Activated CD4-positive, alpha-beta T cell treated with anti-CD3 and anti-CD28 coated beads for 48 hours (primary cell): ENCODE measurements around the gene ARFGAP1.

Source experiments
- DNase-seq: peaks from one replicate; pipeline ENCODE4 v3.0.0-alpha.2; 2020

ARFGAP1 gene

DNA sequence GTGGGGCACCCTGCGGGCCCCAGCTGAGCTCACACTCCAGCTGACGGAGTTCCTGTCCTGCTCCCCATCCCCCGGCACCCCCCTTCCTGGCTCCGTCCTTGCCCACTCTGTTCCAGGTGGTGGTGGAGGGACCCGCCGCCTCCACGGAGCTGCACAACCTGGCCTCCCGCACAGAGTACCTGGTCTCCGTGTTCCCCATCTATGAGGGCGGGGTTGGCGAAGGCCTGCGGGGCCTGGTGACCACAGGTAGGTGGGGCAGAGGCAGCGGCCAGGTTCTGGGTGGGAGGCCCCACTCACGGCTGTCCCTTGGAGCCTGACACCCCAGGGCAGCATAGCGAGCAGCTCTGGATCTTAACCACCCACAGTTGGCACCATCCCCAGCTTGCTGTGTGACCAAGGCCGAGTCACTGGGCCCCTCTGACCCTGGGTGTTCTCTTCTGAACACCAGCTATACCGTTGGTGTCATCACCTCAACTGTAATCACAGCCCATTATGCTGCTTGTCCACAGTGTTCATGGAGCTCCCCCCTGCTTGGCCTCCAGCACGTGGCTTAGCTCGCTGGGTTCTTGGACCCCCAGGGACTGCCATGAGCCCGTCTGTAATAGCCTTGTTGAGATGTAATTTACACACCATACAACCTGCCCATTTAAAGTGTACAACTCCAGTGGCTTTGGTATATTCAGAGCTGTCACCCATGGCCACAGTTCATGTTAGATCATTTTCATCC, 37.8 kb downstream of the ARFGAP1 start:
- no peak for DNase-seq

DNA sequence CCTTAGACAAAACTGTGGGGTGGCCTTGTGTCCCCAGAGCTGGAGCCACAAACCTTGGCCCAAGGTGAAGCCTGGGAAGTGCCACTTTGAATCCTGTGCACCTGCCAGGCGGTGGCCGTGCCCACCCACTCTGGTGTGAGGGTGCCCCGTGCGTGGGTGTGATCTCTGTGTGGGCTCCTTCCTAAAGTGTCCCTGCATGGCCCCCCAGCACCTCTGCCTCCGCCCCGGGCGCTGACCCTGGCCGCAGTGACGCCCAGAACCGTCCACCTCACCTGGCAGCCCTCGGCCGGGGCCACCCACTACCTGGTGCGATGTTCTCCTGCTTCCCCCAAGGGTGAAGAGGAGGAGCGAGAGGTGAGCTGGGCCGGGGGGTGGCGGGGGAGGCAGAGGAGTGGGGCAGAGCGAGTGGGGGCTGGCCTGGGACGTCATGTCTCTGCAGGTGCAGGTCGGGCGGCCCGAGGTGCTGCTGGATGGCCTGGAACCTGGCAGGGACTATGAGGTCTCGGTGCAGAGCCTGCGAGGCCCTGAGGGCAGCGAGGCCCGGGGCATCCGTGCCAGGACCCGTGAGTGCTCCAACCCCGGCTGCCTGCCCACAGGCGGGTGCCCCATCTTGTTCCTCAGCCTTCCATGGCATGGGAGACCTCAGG, 38.7 kb downstream of the ARFGAP1 start:
- no peak for DNase-seq

DNA sequence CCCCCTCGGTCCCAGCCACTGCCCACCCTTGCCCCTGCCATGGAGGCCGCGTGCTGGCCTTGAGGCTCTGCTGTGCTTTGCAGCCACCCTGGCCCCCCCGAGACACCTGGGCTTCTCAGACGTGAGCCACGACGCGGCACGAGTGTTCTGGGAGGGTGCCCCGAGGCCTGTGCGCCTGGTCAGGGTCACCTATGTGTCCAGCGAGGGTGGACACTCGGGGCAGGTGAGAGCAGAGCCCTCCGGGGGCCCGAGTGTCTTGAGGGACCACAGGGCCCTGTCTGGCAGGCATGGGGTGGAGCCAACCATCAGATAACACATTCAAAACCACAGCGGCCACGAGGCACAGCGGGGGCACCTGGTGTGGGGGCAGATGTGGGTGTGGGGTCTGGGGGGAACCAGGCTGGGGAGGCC, 39.2 kb downstream of the ARFGAP1 start:
- DNase-seq, result no peak

DNA sequence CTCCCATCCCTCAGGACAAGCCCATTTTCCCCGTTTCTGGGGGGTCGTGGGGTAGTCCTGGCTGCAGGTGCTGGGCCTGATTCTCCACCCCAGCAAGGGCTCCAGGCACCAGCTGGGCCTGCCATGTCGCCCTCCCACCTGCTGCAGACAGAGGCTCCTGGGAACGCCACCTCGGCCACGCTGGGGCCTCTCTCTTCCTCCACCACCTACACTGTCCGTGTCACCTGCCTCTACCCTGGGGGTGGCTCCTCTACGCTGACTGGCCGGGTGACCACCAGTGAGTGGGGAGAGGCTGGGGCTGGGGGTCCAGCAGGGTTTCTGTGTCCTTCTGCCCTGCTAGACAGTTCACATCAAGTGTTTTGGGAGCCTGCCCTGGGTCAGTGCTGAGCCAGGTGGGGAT, 39.7 kb downstream of the ARFGAP1 start:
- no peak for DNase-seq

DNA sequence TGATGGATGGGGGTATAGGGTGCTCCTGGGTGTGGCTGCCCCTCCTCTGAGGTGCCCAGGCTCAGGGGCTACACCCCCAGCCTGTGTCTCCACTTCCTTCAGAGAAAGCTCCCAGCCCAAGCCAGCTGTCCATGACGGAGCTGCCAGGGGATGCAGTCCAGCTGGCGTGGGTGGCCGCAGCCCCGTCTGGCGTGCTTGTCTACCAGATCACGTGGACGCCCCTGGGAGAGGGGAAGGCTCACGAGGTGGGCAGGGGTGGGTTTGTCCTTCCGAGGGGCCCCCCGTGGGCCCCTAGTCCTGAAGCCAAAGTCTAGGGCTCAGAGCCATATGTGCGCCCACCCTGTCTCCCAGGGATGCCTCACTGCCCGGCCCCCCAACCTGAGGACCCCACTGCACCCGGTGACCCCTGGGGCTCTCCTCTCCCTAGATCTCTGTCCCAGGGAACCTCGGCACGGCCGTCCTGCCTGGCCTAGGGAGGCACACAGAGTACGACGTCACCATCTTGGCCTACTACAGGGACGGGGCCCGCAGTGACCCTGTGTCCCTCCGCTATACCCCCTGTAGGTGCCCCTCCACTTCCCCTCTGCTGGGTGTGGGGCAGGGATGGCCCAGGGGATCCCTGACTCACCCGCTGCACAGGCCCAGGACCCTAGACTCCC, 40.2 kb downstream of the ARFGAP1 start:
- DNase-seq, result no peak

DNA sequence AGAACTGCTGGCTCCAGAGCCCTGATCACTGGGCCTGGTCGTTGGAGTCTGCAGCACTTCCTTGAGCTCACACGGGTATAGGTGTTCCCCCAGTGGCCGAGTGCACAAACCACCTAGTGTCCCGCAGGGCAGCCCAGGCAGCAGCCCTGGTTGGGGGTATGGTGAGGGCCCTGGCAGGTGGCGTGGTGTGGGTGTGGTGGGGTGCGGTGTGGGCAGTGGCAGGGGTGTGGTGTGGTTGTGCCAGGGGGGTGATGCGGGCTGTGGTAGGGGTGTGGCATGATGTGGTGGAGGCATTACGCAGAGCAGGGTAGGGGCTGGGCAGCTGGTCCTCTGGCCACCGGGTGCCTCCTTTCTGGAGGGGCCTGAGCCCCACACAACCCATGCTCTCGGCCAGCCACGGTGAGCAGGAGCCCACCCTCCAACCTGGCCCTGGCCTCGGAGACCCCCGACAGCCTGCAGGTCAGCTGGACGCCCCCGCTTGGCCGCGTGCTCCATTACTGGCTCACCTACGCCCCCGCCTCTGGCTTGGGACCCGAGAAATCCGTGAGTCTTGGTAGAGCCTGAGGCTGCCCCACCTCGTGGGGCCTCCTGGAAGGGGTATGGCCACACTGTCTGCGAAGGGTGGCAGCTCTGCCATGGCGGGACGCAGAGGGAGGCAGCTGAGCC, 40.9 kb downstream of the ARFGAP1 start:
- no peak for DNase-seq

DNA sequence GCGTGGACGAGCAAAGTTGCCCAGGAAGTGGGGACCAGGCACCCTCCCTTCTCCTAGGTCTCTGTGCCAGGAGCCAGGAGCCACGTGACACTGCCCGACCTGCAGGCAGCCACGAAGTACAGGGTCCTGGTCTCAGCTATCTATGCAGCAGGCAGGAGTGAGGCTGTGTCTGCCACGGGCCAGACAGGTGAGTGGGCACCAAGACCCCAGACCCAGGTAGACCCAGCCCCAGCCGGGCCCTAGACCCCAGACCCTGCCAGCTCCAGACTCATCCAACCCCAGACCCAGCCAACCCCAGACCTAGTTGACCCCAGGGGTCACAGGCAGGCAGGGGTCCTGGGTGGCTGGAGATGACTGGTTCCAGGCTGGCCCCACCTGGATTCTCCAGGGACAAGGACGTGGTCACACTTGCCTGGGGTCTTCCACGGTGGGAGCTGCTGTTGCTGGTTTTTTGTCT, 41.4 kb downstream of the ARFGAP1 start:
- DNase-seq, result no peak

DNA sequence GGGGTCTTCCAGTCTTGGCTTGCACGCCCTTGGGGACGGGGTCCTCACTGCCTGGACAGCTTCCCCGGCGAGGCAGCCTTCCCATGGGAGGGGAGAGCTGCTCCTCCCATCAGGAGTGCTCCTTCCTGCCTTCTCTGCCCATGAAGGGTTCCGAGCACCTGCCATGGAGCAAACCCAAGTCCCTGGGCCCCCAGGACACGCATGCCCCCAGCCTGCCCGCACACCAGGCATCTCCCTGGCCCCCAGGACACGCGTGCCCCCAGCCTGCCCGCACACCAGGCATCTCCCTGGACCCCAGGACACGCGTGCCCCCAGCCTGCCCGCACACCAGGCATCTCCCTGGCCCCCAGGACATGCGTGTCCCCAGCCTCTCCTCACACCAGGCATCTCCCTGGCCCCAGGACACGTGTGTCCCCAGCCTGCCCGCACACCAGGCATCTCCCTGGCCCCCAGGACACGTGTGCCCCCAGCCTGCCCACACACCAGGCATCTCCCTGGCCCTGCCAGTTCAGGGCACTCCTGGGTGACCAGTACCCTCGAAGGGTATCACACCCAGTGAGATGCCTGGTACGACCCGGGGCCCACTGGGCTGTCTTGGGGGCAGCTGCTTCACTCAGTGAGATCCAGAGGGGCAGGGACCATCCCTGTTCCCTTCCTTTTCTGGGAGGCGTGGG, 42.1 kb downstream of the ARFGAP1 start:
- DNase-seq, result no peak

DNA sequence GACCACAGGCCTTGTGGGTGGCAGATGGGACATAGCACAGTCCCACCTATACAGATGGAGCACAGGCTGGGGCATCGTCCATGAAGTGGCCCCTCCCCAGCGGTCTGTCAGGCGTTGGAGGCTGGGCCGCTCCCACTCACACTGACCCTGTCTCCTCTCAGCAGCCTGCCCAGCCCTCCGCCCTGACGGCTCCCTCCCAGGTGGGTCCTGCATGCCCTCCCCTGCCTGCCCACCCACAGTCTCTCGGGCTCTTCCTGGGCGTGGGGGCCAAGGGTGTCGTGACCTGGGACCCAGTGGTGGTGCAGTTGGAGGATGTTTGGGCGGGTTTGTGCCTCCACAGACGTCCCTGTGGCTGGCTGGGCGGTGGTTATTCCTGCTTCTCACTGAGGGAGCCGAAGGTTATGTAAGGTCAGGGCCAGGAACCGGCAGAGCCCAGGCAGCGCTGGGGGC, 42.7 kb downstream of the ARFGAP1 start:
- no peak for DNase-seq

DNA sequence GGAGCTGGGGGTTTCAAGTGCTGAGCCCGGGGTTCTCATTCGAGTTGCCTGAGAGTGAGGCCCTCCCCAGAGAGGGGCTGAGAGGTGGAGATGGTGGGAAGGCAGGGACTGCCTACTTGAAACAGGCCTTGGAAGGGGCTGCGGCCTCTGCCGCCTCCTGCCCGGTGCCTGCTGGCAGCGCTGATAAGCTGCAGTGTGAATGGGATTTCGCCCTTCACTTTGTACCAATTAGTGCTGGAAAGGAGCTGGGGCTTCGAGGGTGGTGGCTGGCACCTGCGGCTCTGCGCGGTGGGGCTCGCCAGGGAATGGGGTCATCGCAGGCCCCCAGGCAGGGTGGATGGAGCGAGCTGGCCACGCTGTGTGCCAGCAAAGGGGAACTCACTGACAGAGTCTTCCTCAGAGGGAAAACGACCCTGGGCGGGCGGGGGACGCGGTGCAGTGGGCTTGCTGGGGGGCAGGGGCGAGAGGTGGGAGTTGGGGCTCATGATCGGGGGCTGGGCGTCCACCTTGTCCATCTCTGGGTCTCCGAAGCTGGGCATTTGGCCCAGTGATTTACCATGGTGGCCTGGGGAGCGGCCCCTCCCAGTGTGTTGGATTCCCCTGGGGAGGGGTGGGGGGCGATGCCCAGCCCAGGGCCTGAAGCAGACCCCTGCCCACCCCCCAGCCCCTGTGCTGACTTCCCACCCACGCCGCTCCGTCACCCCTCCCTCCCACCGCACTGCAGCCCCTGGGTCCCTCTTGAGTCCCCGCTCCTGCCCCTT, 43.3 kb downstream of the ARFGAP1 start:
- no peak for DNase-seq

DNA sequence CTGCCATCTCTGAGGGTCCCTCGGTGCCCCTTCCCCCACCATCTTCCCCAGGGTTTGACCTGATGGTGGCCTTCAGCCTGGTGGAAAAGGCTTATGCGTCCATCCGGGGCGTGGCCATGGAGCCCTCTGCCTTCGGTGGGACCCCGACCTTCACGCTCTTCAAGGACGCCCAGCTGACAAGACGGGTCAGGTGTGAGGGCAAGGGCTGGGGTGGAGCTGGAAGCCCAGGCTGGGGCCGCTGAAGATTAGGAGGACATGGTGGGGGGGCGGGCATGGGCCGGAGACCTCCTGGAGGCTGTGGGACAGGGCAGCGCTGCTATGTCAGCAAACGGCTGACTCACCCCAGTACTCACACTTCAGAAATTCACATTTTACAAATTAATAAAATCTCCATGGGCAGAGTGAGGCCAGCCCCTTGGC, 43.9 kb downstream of the ARFGAP1 start:
- no peak for DNase-seq

DNA sequence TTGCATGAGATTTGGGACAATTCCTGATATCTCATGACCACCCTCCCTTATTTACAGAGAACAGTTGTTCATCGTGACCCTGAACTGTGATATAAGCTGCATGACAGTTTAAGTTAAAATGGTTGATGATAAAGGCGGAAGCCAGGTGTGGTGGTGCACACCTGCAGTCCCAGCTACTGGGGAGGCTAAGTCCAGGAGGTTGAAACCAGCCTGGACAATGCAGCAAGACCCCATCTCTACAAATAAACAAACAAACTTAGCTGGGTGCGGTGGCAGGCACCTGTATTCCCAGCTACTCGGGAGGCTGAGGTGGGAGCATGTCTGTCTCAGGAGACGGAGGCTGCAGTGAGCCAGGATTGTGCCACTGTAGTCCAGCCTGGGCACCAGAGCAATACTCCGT, 44.4 kb downstream of the ARFGAP1 start:
- no peak for DNase-seq

DNA sequence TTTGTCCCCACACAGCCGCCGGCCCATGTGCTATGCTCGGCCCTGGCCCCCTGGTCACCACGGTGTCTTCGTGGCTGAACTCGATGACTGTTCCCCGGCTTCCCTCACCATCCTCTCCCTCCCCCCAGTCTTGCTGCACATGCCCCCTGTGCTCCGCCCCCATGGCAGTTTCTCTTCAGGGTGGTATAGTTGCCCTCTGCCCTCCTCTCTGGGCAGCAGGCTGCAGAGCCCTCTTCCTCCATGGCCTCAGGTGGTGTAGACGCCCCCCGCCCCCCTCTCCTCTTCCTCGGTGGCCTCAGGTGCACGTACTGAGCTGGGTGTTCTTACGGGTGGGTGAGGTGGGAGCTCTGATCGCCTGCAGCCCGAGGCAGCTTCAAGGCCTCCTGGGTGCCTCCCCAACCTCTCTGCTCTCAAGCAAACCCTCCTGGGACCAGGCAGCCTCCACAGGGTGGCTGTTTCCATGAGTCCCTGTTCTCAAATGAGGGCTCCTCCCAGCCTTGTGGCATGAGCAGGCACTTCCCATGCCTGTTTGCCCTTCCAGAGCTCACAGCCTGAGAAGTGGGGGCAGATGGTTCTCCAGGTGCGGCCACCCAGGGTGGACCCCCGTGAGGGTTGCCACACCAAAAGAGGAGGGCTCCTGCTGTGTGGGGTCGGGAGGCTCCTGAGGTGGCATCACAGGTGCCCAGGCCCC, 45.1 kb downstream of the ARFGAP1 start:
- DNase-seq, result no peak

DNA sequence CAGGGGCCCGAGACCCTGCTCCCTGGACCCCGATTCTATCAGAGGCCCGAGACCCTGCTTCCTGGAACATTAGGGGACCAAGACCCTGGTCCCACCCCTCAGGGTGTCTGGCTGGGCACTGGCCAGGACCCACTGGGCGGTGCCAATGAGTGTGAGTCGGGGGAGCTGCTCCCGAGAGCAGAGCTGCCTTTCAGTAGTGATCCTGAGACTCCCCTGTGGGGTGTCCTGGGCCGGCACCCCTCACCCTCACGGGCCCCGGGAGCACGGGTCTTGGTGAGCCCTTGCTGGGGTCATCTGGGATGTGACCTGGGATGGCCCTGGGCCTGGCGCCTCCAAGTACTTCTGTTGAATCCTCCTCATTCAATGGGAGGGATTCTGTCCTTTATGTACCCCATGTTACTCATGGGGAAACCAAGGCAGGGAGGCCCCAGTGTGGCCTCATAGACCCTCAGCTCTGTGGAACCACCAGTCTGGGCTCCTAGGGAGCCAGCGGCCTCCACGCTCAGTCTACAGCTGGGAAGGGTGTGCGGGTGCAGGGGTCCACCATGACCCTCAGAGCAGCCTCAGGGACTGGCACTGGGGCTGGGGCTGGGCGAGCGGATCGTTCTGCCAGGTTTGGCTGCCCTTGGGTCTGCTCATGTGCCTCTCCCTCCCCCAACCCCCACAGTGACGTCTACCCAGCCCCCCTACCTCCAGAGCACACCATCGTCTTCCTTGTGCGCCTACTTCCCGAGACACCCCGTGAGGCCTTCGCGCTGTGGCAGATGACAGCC, 46.0 kb downstream of the ARFGAP1 start:
- DNase-seq, result no peak

DNA sequence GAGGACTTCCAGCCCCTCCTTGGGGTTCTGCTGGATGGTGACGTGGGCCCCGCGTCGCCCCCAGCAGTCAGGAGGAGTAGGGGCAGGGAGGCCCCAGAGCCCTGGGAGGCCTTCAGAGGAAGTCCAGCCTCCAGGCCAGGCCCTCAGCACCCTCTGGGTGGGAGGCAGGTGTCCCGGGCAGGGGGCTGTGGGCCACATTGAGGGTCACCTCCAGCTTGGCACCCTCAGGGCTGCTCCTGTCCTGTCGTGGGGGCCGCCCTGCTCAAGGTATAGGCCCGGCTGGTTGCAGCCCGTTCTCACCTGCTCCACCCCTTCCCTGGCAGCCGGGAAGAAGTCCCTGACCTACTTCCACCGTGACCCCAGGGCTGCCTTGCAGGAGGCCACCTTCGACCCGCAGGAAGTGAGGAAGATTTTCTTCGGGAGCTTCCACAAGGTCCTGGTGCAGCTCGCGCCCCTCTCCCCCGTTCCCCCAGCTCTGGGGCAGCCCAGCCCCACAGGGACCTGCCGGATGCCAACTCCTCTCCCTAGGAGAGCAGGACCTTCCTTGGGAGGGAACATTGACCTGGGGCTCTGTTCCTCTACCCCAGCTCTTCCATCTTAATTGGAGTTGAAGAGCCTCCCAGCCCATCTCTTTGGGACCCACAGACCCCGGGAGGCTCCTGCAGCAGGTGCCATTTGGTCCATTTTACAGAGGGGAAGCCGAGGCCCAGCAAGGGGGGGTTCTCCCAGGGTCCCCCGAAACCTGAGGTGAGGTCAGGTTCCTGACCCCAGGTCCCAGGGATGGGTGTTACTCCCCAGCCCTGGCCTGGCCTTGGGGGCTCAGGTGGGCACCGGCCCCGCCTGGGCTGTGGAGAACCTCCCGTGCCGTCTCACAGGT, 46.8 kb downstream of the ARFGAP1 start:
- DNase-seq, result no peak

DNA sequence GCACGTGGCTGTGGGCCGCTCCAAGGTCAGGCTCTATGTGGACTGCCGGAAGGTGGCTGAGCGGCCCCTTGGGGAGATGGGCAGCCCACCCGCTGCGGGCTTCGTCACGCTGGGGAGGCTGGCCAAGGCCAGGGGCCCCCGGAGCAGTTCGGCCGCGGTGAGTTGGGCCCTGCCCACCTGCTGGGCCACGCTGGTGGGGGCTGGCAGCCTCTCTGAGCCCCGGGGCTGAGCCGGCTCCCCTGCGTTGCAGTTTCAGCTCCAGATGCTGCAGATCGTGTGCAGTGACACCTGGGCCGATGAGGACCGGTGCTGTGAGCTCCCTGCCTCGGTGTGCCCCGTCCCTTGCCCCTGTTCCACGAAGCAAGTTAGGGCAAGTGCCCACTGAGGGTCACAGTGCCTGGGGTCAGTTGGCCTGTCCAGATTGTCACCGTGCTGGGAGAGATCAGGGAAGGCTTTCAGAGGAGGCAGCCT, 47.5 kb downstream of the ARFGAP1 start:
- DNase-seq, result no peak

DNA sequence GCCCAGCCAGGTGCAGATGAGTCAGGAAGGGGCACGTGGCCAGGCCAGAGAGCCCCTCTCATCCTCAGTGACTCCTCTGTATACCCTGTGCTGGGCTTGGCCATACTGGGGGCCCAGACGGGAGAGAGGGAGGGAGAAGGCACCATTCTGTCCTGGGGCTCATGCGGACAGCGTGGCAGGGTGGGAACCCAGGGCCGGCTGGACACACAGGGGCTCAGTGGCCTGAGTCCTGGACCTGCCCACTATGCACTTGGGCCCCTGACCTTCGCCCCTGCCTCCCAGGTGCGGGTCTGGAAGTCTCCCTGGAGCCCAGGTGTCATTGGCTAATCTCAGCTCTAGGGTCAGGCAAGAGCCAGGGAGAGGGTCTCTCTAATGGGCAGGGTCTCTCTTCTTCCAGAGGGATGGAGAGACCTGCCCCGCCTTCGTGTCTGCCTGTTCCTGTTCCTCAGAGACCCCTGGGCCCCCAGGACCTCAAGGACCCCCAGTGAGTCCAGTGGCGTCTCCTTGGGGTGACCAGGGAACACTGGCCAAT, 48.1 kb downstream of the ARFGAP1 start:
- DNase-seq, result no peak

DNA sequence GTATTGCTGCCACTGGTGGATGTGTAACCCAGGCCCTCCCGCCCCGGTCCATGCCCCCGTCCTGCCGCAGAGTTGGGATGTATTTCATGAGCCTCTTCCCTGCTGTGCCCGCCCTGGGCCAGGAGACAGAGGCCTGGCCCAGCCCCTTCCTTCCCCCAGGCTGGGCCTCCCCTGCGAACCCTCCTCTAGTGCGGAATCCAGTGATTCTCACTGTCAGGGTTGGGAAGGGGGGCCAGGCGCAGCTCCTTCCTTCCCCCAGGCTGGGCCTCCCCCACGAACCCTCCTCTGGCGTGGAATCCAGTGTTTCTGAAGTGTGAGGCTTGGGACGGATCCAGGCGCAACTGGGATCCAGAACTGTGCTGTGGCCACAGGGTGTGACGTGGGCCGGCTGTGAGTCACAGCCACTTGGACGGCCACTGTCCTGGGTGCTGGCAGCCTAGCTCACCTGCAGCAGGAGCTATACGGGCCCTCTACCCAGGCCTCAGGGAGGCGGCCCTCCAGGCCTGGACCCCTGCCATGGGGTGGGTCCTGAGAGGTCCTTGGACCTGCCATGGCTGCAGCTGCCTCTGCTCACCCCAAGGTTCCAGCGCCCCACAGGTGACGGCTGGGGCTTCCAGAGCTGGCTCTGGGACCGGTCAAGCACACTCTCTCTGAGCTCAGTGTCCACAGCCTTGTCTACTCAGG, 48.7 kb downstream of the ARFGAP1 start:
- no peak for DNase-seq
